HCT116 (cell line): ENCODE data around the gene ERBB2.
"Not testable (repeated sequence)": the region's sequence is repeated elsewhere in the genome, so short reads cannot be mapped to it uniquely, and the experiment has no call there.

ENCODE experiments used
- CEBPB ChIP-seq: IDR thresholded peaks from 2 replicates; pipeline ENCODE4 v1.6.1; 2012; ENCODE audit warnings: low read depth
- CTCF ChIP-seq, 3 experiments: fragments of 200-600 bp in 1 of 3; sonication (generic) in 1 of 3; IDR thresholded peaks in 2 of 3; conservative IDR thresholded peaks in 1 of 3; 2 replicates each; pipeline ENCODE4 v1.5.1; 2012 to 2017; ENCODE audit warnings: low read depth in 2 of 3, low read length in 2 of 3, antibody characterized with exemption in 1 of 3, borderline replicate concordance in 1 of 3, control low read depth in 1 of 3, mild to moderate bottlenecking in 1 of 3, mixed read lengths in 1 of 3, mixed run types in 1 of 3, moderate library complexity in 1 of 3; ENCODE audit not compliant: insufficient read depth in 1 of 3
- EZH2 ChIP-seq: fragments of 200-600 bp; sonication (generic); IDR thresholded peaks from 2 replicates; pipeline ENCODE4 v1.6.1; 2017; ENCODE audit warnings: antibody characterized with exemption, mixed run types
- MAX ChIP-seq: IDR thresholded peaks from 2 replicates; pipeline ENCODE4 v1.6.1; 2012
- POLR2A ChIP-seq: IDR thresholded peaks from 2 replicates; pipeline ENCODE4 v1.7.0; 2011; ENCODE audit warnings: borderline replicate concordance; ENCODE audit not compliant: insufficient read depth, insufficient read length; ENCODE audit errors: extremely low read depth
- POLR2AphosphoS5 ChIP-seq: IDR thresholded peaks from 2 replicates; pipeline ENCODE4 v1.6.1; 2011; ENCODE audit warnings: mild to moderate bottlenecking, low read depth, low read length, moderate library complexity
- RAD21 ChIP-seq: IDR thresholded peaks from 2 replicates; pipeline ENCODE4 v1.6.1; 2012; ENCODE audit warnings: low read depth, mild to moderate bottlenecking
- REST ChIP-seq: IDR thresholded peaks from 2 replicates; pipeline ENCODE4 v1.6.1; 2012; ENCODE audit warnings: low read depth
- SIN3A ChIP-seq: IDR thresholded peaks from 2 replicates; pipeline ENCODE4 v1.6.1; 2012; ENCODE audit warnings: low read depth
- SP1 ChIP-seq: IDR thresholded peaks from 2 replicates; pipeline ENCODE4 v1.6.1; 2012; ENCODE audit warnings: low read depth
- SRF ChIP-seq: IDR thresholded peaks from 2 replicates; pipeline ENCODE4 v1.6.1; 2012; ENCODE audit warnings: low read depth
- TCF7L2 ChIP-seq: IDR thresholded peaks from 2 replicates; pipeline ENCODE4 v1.7.0; 2011; ENCODE audit warnings: borderline replicate concordance, inconsistent platforms; ENCODE audit not compliant: insufficient read depth, insufficient read length; ENCODE audit errors: extremely low read depth
- YY1 ChIP-seq: IDR thresholded peaks from 2 replicates; pipeline ENCODE4 v1.6.1; 2011; ENCODE audit warnings: low read length, low read depth, moderate library complexity, mild to moderate bottlenecking; ENCODE audit not compliant: insufficient replicate concordance; ENCODE audit errors: extremely low read depth

DNA sequence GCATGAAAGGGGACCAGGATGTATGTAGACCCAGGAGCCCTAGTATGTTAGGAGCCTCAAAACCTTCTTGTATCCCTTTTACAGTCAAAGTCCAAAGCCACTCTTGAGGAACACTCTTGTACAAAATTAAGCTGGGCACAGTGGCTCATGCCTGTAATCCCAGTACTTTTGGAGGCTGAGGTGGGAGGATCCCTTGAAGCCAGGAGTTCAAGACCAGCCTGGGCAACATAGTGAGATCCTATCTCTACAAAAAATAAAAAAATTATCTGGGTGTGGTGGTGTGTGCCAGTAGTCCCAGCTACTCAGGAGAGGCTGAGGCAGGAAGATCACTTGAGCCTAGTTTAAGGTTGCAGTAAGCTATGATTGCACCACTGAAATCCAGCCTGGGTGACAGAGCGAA, 26.1 kb downstream of the ERBB2 start:
- TF ChIP-seq POLR2A; CTCF (IDR thresholded peaks at IDR 0.05 in 2 of 3, conservative IDR thresholded peaks at IDR 0.05 in 1 of 3; ENCODE audit: borderline replicate concordance in 1 of 3, insufficient read depth in 1 of 3, low read depth in 2 of 3, low read length in 2 of 3); SP1; TCF7L2; RAD21; REST; MAX; POLR2AphosphoS5; CEBPB; EZH2; SRF; YY1; SIN3A: not testable (repeated sequence)
